HG02884 (cell line): ENCODE measurements around the gene MDM1.

Source experiments
- ATAC-seq: cut with Tn5 transposase; IDR thresholded peaks from one replicate; pipeline ENCODE4 v1.9.1; 2021; ENCODE audit warnings: mild to moderate bottlenecking, moderate library complexity; ENCODE audit not compliant: unreplicated experiment

MDM1 gene

GRCh38 chr12:68276402-68276930 lies 55.7 kb downstream of the MDM1 start:
- no peak for ATAC-seq

- ATAC-seq: no peak
Measured at GRCh38 chr12:68272732-68273131, 59.4 kb downstream of the MDM1 start.

- no peak for ATAC-seq
Measured at GRCh38 chr12:68271346-68271745, 60.8 kb downstream of the MDM1 start.

GRCh38 chr12:68270358-68270757 lies 61.8 kb downstream of the MDM1 start:
- no peak for ATAC-seq

GRCh38 chr12:68269779-68270178 lies 62.4 kb downstream of the MDM1 start:
- no peak for ATAC-seq

- no peak for ATAC-seq
Measured at GRCh38 chr12:68268967-68269366, 63.2 kb downstream of the MDM1 start.

- ATAC-seq: no peak
Measured at GRCh38 chr12:68267892-68268396, 64.2 kb downstream of the MDM1 start.

- ATAC-seq: no peak
Measured at GRCh38 chr12:68264857-68265256, 67.3 kb downstream of the MDM1 start.

- ATAC-seq: no peak
Measured at GRCh38 chr12:68264158-68264855, 67.9 kb downstream of the MDM1 start.

- no peak for ATAC-seq
Measured at GRCh38 chr12:68263366-68263765, 68.8 kb downstream of the MDM1 start.

- no peak for ATAC-seq
Measured at GRCh38 chr12:68261896-68262295, 70.3 kb downstream of the MDM1 start.

- ATAC-seq: no peak
Measured at GRCh38 chr12:68260153-68260552, 72.0 kb downstream of the MDM1 start.

- ATAC-seq: no peak
Measured at GRCh38 chr12:68259318-68259940, 72.7 kb downstream of the MDM1 start.

GRCh38 chr12:68253504-68253903 lies 78.7 kb downstream of the MDM1 start, which contains the start of gene IL22:
Gene IL22, minus strand, starts transcription at chr12:68253604. Its CDS starts 156 bp downstream, at chr12:68253448.
- no peak for ATAC-seq

- ATAC-seq: no peak
Measured at GRCh38 chr12:68252077-68252476, 80.1 kb downstream of the MDM1 start.

- ATAC-seq: no peak
Measured at GRCh38 chr12:68250454-68250853, 81.7 kb downstream of the MDM1 start.

- ATAC-seq: no peak
Measured at GRCh38 chr12:68247785-68248184, 84.4 kb downstream of the MDM1 start.

GRCh38 chr12:68246350-68246749 lies 85.8 kb downstream of the MDM1 start:
- ATAC-seq: no peak

GRCh38 chr12:68245180-68246021 lies 86.8 kb downstream of the MDM1 start:
- no peak for ATAC-seq
